A673 (cell line): ENCODE measurements around the gene ZNF672.

Experiments used
- EZH2 ChIP-seq: fragments of 200-600 bp; sonication (generic); IDR thresholded peaks from 2 replicates; pipeline ENCODE4 v1.6.1; 2017; ENCODE audit warnings: borderline replicate concordance, low read depth, mild to moderate bottlenecking, mixed read lengths, antibody characterized with exemption, low read length; ENCODE audit not compliant: poor library complexity, severe bottlenecking
- TF ChIP-seq, protein P1 (sequence below): fragments of 300-800, 200-600 bp; sonication (generic); conservative IDR thresholded peaks from 2 replicates; pipeline ENCODE4 v1.5.1; 2017; ENCODE audit warnings: low read depth, mild to moderate bottlenecking, antibody characterized with exemption, low read length, moderate library complexity, mixed read lengths

DNA sequence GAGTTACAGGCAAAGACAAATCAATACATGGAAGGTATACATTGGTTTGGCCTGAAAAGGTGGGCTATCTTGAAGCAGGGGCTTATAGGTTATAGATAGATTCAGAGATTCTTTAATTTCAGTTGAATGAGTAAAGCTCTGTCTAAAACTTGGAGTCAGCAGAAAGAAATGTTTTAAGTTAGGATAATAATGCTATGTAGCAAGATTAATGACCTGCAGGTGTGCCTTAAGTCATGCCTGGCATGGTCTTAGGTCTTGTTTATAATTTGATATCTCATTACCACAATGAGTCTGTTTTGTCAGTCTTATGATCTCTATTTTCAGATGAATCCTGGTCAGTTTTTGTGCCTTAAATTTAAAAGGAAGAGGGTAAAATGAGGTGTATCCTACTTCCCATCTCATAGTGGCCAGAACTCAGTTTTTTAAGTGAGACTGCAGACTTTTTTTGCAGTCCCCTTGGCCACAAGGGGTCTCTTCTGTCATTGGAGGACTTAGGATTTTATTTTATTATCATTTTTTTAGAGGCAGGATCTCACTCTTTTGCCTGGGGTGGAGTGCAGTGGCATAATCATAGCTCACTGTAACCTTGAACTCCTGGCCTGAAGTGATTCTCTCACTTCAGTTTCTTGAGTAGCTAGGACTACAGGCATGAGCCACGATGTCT is 46.7 kb downstream of the ZNF672 start:
- no peak for TF ChIP-seq EZH2
- TF ChIP-seq, protein P1, sequence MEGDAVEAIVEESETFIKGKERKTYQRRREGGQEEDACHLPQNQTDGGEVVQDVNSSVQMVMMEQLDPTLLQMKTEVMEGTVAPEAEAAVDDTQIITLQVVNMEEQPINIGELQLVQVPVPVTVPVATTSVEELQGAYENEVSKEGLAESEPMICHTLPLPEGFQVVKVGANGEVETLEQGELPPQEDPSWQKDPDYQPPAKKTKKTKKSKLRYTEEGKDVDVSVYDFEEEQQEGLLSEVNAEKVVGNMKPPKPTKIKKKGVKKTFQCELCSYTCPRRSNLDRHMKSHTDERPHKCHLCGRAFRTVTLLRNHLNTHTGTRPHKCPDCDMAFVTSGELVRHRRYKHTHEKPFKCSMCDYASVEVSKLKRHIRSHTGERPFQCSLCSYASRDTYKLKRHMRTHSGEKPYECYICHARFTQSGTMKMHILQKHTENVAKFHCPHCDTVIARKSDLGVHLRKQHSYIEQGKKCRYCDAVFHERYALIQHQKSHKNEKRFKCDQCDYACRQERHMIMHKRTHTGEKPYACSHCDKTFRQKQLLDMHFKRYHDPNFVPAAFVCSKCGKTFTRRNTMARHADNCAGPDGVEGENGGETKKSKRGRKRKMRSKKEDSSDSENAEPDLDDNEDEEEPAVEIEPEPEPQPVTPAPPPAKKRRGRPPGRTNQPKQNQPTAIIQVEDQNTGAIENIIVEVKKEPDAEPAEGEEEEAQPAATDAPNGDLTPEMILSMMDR: 0 out of 2 replicates have a peak, but pooled peaks have one; percentile 38
